ENCODE data around the gene DHX8.
"Not testable (repeated sequence)": the region's sequence is repeated elsewhere in the genome, so short reads cannot be mapped to it uniquely, and the experiment has no call there.

The DHX8 gene

GRCh38 chr17:43483674-43484551 lies at the start of gene DHX8:
TSS of gene DHX8 (plus strand) at chr17:43483975. CDS start at chr17:43484038, 63 bp downstream.
- DNase-seq (ENCODE audit: low read depth in 2 of 2): peak; percentile 94

- DNase-seq (ENCODE audit: low read depth in 2 of 2): no peak
Observed at GRCh38 chr17:43434902-43435319, 48.9 kb upstream of the DHX8 start.

- no peak for DNase-seq (ENCODE audit: low read depth in 2 of 2)
Observed at GRCh38 chr17:43437756-43438155, 46.0 kb upstream of the DHX8 start.

GRCh38 chr17:43438626-43439025 lies 45.1 kb upstream of the DHX8 start:
- DNase-seq (ENCODE audit: low read depth in 2 of 2): no peak

- DNase-seq (ENCODE audit: low read depth in 2 of 2): no peak
Observed at GRCh38 chr17:43439041-43439440, 44.7 kb upstream of the DHX8 start.

- no peak for DNase-seq (ENCODE audit: low read depth in 2 of 2)
Observed at GRCh38 chr17:43442711-43443110, 41.1 kb upstream of the DHX8 start.

GRCh38 chr17:43443381-43443780 lies 40.4 kb upstream of the DHX8 start:
- DNase-seq (ENCODE audit: low read depth in 2 of 2): no peak

GRCh38 chr17:43444223-43445008 lies 39.4 kb upstream of the DHX8 start:
- DNase-seq (ENCODE audit: low read depth in 2 of 2): no peak

GRCh38 chr17:43445009-43445589 lies 38.7 kb upstream of the DHX8 start:
- DNase-seq (ENCODE audit: low read depth in 2 of 2): no peak

GRCh38 chr17:43446773-43447172 lies 37.0 kb upstream of the DHX8 start:
- DNase-seq (ENCODE audit: low read depth in 2 of 2): no peak

- DNase-seq (ENCODE audit: low read depth in 2 of 2): no peak
Observed at GRCh38 chr17:43448720-43449469, 34.9 kb upstream of the DHX8 start.

GRCh38 chr17:43449470-43450248 lies 34.1 kb upstream of the DHX8 start:
- DNase-seq (ENCODE audit: low read depth in 2 of 2): no peak

GRCh38 chr17:43450791-43451190 lies 33.0 kb upstream of the DHX8 start:
- not testable (repeated sequence) for DNase-seq (ENCODE audit: low read depth in 2 of 2)

GRCh38 chr17:43451741-43452140 lies 32.0 kb upstream of the DHX8 start:
- DNase-seq (ENCODE audit: low read depth in 2 of 2): not testable (repeated sequence)

- DNase-seq (ENCODE audit: low read depth in 2 of 2): no peak
Observed at GRCh38 chr17:43453331-43453812, 30.4 kb upstream of the DHX8 start.

GRCh38 chr17:43454868-43455267 lies 28.9 kb upstream of the DHX8 start:
- no peak for DNase-seq (ENCODE audit: low read depth in 2 of 2)

- no peak for DNase-seq (ENCODE audit: low read depth in 2 of 2)
Observed at GRCh38 chr17:43456029-43456428, 27.7 kb upstream of the DHX8 start.

- no peak for DNase-seq (ENCODE audit: low read depth in 2 of 2)
Observed at GRCh38 chr17:43456661-43457361, 27.0 kb upstream of the DHX8 start.

GRCh38 chr17:43457362-43457692 lies 26.4 kb upstream of the DHX8 start:
- no peak for DNase-seq (ENCODE audit: low read depth in 2 of 2)

- DNase-seq (ENCODE audit: low read depth in 2 of 2): not testable (repeated sequence)
Observed at GRCh38 chr17:43459878-43460277, 23.9 kb upstream of the DHX8 start.

Measured in stimulated activated CD8-positive, alpha-beta memory T cell treated with anti-CD3 and anti-CD28 coated beads, Interleukin-15, amount 100 ng/mL, for 48 hours (primary cell).